ENCODE measurements around the gene ONECUT3. TPM values are rescaled to one million over a fixed set of nuclear protein-coding genes. Genes with fewer than 3 reads are reported as not detected.

Gene ONECUT3
- total and polyA plus RNA-seq, 9 of the 15 experiments (the other 6 are each of a cell fraction or from before 2014, with no cell fraction given): not detected

DNA sequence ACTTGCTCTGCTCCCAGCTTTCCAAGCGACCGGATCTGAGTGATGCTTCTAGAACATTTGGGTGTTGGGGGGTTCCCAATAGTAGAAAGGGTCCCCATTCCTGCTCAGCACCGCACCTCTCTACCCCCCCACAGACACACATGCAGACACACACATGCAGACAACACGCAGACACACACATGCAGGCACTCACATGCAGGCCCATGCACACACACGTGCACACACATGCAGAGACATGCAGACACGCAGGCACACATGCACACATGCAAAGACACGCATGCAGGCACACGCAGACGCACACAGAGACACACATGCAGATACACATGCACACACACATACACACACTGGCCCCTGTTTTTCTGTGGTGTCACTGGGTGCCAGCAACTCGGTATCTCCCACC, 23.8 kb downstream of the ONECUT3 start (continued):
- TF ChIP-seq ILK (tag; IDR thresholded peaks at IDR 0.05; ENCODE audit: borderline replicate concordance, low read depth) (no peak), POLR2B (IDR thresholded peaks at IDR 0.05; ENCODE audit: low read depth, partially characterized antibody) (no peak), PCBP2 (IDR thresholded peaks at IDR 0.05; ENCODE audit: low read depth, low read length, poor library complexity, severe bottlenecking) (no peak), KDM1A (IDR thresholded peaks at IDR 0.05) (no peak), RBM14 (IDR thresholded peaks at IDR 0.05; ENCODE audit: borderline replicate concordance, insufficient read depth, low read depth, low read length) (no peak)
- TF ChIP-seq, protein P1, sequence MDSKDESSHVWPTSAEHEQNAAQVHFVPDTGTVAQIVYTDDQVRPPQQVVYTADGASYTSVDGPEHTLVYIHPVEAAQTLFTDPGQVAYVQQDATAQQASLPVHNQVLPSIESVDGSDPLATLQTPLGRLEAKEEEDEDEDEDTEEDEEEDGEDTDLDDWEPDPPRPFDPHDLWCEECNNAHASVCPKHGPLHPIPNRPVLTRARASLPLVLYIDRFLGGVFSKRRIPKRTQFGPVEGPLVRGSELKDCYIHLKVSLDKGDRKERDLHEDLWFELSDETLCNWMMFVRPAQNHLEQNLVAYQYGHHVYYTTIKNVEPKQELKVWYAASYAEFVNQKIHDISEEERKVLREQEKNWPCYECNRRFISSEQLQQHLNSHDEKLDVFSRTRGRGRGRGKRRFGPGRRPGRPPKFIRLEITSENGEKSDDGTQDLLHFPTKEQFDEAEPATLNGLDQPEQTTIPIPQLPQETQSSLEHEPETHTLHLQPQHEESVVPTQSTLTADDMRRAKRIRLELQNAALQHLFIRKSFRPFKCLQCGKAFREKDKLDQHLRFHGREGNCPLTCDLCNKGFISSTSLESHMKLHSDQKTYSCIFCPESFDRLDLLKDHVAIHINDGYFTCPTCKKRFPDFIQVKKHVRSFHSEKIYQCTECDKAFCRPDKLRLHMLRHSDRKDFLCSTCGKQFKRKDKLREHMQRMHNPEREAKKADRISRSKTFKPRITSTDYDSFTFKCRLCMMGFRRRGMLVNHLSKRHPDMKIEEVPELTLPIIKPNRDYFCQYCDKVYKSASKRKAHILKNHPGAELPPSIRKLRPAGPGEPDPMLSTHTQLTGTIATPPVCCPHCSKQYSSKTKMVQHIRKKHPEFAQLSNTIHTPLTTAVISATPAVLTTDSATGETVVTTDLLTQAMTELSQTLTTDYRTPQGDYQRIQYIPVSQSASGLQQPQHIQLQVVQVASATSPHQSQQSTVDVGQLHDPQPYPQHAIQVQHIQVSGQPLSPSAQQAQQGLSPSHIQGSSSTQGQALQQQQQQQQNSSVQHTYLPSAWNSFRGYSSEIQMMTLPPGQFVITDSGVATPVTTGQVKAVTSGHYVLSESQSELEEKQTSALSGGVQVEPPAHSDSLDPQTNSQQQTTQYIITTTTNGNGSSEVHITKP (IDR thresholded peaks at IDR 0.05; ENCODE audit: partially characterized antibody): no peak
- TF ChIP-seq, protein P2, sequence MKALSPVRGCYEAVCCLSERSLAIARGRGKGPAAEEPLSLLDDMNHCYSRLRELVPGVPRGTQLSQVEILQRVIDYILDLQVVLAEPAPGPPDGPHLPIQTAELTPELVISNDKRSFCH (CRISPR knock-in tag; IDR thresholded peaks at IDR 0.05): no peak
- TF ChIP-seq, protein P2 (tag; IDR thresholded peaks at IDR 0.05): no peak
